ENCODE data around the gene GLTP.

The GLTP gene

DNA sequence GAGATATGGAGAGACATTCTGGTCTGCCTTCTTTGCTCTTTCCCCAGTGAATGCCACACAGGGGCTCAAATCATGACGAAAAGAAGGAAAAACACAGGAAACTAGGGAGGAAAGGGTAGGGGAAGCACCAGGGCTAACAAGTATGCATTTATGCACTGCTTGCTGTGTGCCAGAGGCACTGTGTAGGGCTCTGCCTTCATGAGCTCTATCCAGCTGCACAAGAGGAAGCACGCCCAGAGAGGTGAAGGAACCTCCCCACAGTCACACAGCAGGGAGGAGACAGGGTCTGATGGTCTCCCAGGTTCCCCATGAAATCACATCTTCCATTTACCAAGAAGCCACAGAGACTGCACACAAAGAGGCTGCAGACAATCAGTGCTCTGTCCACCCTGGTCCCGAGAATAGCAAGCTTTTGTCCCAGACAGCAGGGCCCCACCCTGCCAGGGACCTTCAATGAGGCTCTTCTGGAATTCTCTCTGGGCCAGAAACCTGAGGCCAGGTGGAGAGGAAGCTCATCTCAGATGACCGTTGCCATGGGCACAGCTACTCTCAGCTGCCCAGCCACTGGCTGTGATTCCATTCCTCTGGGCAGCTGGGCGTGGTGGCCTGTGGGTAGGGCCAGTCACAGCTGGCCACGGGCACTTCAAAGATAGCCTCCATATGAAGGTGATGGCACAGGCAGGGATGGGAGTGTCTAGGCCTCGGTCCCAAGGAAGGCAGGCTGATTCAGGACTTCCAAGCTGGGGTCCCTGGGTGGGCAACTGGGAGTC is 39.9 kb downstream of the GLTP start:
- DNase-seq: no peak

DNA sequence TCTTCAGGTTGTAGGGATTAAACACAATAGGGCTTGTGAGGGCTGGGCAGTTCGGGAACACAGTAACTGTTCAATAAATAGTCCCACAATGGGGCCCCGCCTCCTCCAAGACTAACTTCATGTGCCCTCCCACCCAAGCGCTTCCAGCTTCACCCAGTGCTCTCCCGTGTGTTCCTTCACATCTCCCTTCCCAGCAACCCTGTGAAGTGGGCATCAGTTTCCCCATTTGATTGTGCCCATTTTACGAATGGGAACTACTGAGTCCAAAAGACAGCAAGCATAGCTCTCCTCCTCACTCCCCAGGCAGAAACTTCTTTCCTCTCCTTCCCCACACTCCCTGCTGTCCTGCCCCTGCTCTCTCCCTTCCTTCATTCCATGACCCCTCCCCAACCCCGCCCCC is 40.9 kb downstream of the GLTP start:
- no peak for DNase-seq

- DNase-seq: no peak
Observed at GRCh38 chr12:109836916-109837315, 43.4 kb downstream of the GLTP start.

GRCh38 chr12:109835827-109836226 is 44.5 kb downstream of the GLTP start:
- DNase-seq: no peak

- no peak for DNase-seq
Observed at GRCh38 chr12:109833307-109834189, 46.8 kb downstream of the GLTP start, which contains the start of gene TRPV4. TRPV4 (minus strand) TSS chr12:109833398; CDS start chr12:109814796, 18,602 bp downstream.

DNA sequence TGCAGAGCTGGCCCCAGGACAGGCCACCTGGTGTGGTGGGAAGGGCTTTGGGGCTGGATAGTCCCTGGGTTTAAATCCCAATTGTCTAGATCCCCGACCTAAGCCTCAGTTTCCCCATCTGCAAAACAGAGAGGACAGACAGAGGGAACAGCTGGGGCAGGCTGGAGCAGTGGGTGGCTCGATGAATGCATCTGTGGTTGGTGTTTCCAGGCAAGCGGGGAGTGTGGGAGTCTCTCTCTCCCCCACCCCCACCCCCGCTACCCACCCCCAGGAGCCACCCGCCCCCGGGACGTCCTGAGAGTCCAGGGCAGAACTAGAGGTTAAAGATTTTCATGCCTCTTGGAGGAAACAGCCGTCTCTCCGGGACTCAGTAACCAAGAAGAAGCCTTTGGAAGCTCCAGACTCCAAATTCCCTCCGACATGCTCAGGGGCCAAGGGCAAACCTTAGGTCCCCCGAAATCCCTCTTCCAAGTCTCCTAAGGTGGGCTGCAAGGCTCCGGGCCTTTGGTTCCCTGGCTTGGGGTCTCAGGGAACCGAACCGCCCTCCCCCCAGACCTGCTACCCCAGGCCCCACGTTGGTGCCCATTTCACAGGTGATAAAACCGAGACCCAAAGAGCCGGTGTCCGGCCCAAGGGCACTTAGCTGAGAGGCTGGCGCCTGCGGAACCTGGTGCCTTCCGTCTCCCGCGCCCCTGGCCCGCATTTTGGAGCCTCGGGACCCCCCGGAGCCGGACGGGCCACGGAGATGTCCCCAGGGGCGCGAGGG is 47.6 kb downstream of the GLTP start:
- no peak for DNase-seq

DNA sequence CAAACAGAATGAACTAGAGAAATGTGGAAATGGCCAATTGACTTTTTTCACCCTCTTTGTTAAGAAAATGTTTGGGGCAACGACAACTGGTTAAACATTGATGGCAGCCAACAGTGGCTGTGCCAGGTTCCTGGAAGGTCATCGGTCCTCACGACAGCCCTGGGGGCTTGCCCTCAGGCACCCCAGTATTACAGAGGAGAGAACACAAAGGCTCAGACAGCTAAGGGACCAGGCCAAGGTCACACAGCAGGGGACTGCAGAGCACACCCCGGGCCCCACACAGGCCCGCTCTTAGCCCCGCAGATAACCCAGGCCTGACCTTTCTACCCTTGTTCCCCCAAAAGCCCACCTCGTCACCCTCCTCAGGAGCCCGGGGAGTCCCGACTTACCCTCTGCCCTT is 48.4 kb downstream of the GLTP start:
- DNase-seq: no peak

GRCh38 chr12:109831365-109831764 is 49.0 kb downstream of the GLTP start:
- DNase-seq: no peak

DNA sequence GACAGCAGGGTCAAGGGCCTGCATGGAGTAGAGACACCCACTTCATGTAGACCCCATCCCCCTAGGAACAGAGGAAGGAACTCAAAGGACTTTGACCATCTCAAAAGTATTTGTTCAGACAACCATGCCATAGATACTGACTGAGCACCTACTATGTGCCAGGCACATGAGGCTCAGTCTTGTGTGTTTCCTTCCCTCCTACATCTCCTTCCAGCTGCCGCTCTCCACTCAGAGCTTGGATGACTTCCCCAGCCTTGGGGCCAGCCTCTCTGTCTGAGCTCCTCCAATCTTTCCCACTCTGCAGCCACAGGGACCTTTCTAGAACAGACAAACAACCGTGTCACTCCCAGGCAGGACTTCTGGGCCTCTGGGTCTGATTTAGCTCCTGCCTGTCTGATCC is 49.6 kb downstream of the GLTP start:
- no peak for DNase-seq

GRCh38 chr12:109830267-109830666 is 50.1 kb downstream of the GLTP start:
- no peak for DNase-seq

GRCh38 chr12:109829667-109830066 is 50.7 kb downstream of the GLTP start:
- DNase-seq: no peak

DNA sequence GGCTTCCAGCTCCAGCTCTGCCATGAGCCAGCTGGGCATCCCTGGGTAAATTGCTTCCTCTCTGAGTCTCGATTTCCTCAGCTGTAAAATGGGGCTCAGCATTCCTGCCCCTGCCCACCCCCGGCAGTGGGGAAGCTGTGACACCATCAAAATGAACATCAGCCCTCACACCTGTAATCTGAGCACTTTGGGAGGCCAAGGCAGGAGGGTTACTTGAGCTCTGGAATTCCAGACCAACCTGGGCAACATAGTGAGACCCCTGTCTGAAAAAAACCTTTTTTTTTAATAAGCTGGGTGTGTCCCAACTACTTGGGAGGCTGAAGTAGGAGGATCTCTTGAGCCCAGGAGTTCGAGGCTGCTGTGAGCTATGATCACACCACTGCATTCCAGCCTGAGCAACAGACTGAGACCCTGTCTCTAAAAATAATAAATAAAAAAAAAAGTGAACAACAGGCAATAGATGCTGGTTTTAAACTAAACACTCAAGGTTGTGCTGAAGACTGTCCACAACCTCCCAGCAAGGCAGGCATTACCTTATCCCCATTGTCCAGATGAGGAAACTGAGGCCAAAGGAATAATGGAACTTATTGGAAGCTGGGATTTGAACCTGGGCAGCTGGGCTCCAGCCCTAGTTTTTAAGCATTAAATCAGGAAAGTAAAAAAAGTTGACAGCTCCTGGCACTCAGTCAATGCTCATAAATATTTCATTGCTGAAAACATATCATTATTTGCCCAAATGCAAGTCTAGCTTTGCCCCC is 51.4 kb downstream of the GLTP start:
- DNase-seq: no peak

GRCh38 chr12:109827566-109828550 is 52.5 kb downstream of the GLTP start:
- peak; percentile 97 for DNase-seq

GRCh38 chr12:109827080-109827479 is 53.3 kb downstream of the GLTP start:
- DNase-seq: no peak

- no peak for DNase-seq
Observed at GRCh38 chr12:109824731-109825130, 55.6 kb downstream of the GLTP start.

- DNase-seq: no peak
Observed at GRCh38 chr12:109822951-109823411, 57.4 kb downstream of the GLTP start.

- no peak for DNase-seq
Observed at GRCh38 chr12:109822416-109822815, 57.9 kb downstream of the GLTP start.

GRCh38 chr12:109821968-109822367 is 58.4 kb downstream of the GLTP start:
- DNase-seq: no peak

DNA sequence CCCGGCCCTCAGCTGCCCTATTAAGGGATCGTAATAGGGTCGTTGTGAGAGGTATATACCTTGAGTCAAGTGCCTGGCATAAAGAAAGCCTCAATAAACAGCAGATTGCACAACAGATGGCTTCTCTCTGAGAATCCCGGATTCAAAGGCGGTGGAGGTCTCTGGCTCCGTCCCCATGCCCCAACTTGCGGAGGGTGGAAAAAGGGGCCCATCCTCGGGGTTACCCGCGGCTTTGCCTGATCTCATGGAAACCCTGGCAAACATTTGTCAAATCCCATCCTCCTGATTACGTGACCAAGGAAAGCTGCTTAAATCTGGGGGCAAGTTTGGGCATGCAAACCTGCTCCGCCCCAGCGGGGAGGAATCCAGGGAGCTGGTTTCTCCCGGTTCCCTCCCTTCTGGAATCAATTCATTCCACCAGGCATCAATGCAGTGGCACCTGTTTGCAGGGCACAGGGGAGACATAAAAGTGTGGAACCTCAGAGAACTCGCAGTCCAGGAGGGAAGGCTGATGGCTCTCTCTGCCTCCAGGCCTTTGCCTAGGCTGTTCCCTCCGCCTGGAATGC is 59.4 kb downstream of the GLTP start:
- no peak for DNase-seq

GRCh38 chr12:109818905-109819500 is 61.3 kb downstream of the GLTP start:
- no peak for DNase-seq

Data from MV-4-11 (cell line).